Glomerular visceral epithelial cell (primary cell): ENCODE data around the gene MICAL3.
"Not testable (repeated sequence)": the region's sequence is repeated elsewhere in the genome, so short reads cannot be mapped to it uniquely, and the experiment has no call there.

Source experiments
- DNase-seq: peaks from one replicate; pipeline ENCODE4 v3.0.0-alpha.2; 2016; ENCODE audit errors: extremely low spot score

Gene MICAL3

DNA sequence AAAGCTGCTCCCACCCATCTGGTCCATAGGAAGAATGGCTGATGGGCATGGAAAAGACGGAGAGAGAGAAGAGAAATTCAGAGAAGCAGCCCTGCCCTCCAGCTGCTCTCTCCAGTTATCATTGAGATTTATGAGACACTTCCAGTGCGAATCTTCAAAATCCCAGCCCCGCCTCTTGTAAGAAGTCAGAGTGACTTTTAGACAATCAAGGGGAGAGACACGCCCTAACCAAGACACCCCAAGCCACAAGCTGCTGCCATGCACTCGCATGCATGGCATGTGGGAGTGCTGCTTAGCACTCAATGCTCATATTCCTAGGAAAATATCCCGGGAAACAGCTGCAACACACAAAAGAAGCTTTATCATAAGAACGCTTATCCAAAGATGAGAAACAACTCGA is 139.5 kb downstream of the MICAL3 start:
- DNase-seq: no peak

DNA sequence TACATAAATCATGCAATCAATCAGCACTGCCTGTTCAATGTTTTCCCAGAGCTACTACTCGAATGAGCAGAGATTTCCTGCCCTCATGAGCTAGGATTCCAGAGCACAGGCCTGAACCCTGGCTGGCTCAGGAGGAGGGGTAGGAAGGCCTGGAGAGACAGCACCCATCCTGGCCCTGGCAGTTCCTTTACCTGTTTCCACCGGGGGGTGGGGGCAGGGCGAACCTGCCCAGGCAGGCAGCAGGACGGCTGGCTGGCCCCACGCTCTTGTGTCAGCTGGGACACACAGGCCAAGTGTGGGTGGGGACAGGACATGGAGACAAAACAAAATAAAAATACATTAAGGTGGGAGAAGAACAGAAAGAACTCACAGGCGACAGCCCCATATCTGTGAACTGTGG is 140.3 kb downstream of the MICAL3 start:
- no peak for DNase-seq

DNA sequence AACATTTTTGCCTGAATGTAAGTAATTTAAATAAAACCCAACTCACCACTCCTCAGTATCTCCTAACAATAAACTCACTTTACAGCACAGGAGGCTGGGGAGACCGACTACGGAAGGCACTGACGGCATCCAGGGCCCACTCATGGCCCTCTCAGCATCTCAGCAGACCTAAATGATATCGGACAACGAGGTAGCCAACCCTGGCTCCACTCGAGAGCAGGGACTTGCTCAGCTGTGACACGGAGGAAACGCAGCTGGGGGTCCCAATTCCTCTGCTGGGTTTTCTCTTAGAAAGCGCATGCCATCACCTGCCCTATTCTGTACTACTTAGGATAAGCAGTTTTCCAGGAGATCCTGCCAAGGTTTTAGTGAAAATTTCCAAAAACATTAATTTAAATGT is 141.0 kb downstream of the MICAL3 start:
- no peak for DNase-seq

- no peak for DNase-seq
These were observed 141.6 kb downstream of the MICAL3 start for GRCh38 chr22:17882727-17883126.

DNA sequence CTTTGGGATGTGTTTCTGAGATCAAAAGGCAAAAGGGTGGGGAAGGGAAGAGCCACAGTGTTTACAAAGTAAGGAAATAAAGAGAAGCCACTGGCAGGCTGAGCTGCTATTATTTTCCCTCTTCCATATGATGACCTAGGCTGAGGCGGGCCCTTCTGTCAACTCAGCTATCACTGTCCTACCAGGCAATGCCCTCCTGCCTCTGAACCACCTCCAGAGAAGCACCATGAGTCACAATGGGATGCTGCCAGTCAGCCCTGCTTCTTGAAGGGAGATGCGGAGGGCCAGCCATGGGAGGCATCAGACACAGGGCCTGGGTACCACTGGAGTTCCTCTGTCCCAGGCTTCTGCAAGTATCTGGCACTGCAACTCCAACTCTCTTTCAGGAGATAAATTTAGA is 142.2 kb downstream of the MICAL3 start:
- no peak for DNase-seq

GRCh38 chr22:17881366-17881765 is 143.0 kb downstream of the MICAL3 start:
- no peak for DNase-seq

- no peak for DNase-seq
These were observed 143.9 kb downstream of the MICAL3 start for GRCh38 chr22:17880468-17880867.

- no peak for DNase-seq
These were observed 144.3 kb downstream of the MICAL3 start for GRCh38 chr22:17880020-17880419.

GRCh38 chr22:17878941-17879340 is 145.4 kb downstream of the MICAL3 start:
- DNase-seq: no peak

- no peak for DNase-seq
These were observed 146.1 kb downstream of the MICAL3 start for GRCh38 chr22:17878186-17878694.

DNA sequence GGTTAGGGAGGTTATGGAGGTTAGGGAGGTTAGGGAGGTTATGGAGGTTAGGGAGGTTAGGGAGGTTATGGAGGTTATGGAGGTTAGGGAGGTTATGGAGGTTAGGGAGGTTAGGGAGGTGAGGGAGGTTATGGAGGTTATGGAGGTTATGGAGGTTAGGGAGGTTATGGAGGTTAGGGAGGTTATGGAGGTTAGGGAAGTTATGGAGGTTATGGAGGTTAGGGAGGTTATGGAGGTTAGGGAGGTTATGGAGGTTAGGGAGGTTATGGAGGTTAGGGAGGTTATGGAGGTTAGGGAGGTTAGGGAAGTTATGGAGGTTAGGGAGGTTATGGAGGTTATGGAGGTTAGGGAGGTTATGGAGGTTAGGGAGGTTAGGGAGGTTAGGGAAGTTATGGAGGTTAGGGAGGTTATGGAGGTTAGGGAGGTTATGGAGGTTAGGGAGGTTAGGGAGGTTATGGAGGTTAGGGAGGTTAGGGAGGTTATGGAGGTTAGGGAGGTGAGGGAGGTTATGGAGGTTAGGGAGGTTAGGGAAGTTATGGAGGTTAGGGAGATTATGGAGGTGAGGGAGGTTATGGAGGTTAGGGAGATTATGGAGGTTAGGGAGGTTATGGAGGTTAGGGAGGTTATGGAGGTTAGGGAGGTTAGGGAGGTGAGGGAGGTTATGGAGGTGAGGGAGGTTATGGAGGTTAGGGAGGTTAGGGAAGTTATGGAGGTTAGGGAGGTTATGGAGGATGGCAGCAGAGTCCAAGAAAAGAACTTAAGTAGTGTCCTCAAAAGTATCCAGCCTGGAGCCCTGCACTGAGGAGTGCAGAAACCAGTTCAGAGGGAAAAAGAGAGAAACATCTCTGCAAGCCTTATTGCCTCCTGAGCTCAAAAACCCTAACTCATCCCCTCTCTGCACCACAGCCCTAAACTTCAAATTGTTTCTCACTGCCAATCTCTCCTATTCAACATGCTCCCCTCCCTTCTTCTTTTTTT is 147.2 kb downstream of the MICAL3 start:
- DNase-seq: not testable (repeated sequence)

- no peak for DNase-seq
These were observed 148.0 kb downstream of the MICAL3 start for GRCh38 chr22:17876306-17876831.

DNA sequence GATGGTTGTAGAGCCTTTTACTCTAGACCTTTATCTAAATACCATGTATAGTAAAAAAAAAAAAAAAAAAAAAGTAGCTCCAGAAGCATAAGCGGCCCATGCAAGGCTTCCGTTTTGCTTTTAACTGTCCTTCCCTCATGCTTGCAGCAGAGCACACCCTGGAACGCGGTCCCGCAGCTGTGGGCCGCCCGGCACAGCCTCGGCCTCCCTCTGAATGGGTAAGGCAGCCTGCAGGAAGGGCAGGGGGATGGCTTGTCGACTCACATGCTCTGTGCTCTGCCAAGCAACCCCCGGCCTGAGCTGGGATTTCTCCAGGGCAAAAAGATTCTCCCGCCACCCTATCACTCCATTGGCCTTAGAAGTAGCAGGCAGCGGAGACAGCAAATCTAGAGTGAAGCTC is 148.7 kb downstream of the MICAL3 start:
- no peak for DNase-seq

- DNase-seq: no peak
These were observed 149.2 kb downstream of the MICAL3 start for GRCh38 chr22:17875156-17875555.

DNA sequence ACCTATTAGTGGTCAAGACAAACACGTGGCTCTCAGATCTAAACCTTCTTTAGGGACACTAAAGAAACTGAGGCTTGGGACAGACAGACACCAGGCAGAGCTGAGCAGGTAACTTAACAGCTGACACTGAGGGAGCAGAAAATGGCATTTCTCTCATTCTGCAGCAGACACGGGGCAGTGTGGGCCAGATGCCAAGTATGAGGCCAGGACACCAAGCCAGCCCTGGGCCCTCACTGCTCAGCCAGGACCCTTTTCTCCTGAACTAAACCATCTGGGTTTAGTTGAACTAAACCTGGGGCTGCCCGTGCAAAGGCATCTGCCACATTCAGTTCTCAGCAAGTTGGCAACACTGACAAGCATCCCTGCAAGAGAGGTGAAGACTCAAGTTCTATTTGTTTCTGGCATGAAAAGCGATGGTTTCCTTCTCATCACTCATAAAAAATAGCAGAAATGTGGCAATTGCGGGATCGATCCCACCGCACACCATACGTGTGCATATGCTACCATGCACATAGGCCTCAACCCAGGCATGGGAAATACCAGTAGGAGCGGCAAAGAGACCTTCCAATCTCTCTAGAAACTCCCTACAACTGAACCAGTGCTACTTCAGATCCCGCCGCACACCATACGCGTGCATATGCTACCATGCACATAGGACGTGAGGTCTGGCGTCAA is 150.0 kb downstream of the MICAL3 start:
- DNase-seq: no peak

DNA sequence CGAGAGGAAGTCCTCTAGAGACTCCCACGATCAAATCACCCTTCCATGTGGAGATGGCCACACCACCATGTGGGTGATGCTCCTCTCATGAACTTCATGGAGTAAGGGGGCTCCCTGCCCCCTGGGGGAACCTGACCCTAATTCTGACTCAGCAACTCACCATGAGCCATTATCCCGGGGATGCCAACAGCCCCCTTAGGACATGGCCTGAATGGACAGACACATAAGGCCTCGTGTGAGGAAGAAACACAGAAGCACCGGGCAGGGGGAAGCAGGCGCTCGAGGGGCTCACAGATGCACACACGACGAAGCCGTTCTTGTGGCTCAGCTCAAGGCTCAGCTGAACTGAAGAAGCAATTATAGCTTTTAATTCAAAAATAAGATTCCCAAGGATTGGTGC is 150.6 kb downstream of the MICAL3 start:
- no peak for DNase-seq

GRCh38 chr22:17873116-17873515 is 151.2 kb downstream of the MICAL3 start:
- DNase-seq: no peak

DNA sequence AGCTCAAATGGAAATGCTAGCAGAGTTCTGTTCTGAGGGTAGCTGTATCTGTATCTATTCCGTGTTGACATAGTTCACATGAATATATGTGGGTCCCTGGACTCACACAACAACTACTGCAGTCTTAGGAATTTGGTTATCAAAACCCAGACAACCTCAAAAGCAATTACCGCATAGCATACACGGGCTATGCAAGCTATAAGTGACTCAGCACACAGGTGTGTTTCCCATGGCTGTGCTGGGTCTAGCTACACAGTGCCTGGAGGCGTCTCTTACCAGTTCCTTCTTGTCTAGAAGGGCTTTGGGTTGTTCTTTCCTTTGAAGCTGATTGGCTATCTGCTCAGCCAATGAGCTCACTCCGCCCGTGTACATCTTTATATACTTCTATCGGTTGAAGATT is 151.9 kb downstream of the MICAL3 start:
- DNase-seq: peak; percentile 26

- no peak for DNase-seq
These were observed 152.5 kb downstream of the MICAL3 start for GRCh38 chr22:17871726-17872458.

DNA sequence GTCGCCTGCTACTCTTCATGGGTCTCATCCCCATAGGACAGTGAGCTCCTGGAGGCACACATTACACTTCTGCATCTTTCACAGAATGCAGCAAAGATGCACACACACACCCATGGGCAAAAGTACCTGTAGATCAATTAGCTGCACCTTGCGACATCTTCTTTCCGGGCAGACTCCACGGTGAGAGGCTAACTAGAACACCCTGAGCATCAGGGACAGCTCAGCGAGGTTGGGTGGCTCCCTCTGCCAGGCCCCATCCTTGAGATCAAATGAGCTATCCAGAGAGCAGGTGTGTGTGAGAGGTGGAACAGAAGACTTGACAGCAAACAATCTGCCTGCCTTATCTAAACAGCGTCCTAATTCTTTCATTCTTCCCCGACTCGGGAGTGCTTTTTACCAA is 154.0 kb downstream of the MICAL3 start:
- DNase-seq: no peak

GRCh38 chr22:17869285-17870096 is 154.9 kb downstream of the MICAL3 start:
- no peak for DNase-seq
